K562 (cell line): ENCODE results near the gene CBFA2T2. TPM values are rescaled to one million over a fixed set of nuclear protein-coding genes. Genes with fewer than 3 reads are reported as not detected.
A peak's percentile ranks its signal among the peaks of the same experiment; 100 is the strongest.

Source experiments
- ATAC-seq: fragments of 200-7000 bp; cut with Tn5 transposase; 3 replicates; pipeline ENCODE4 v1.9.1; 2020; ENCODE audit warnings: moderate library complexity
- BruUV-seq: library from RNA; stranded (reverse); fragments of 400-500 nt; replicated peaks from 2 replicates; lab custom pipeline; 2021; lab: Mats Ljungman, UMichigan
- CTCF ChIA-PET: fragments of 300-600 bp; formaldehyde crosslinking; extraction: SDS; loops from one replicate; lab custom pipeline; 2021; ENCODE audit warnings: low intra/inter-chr PET ratio; lab: Yijun Ruan, JAX
- POLR2A ChIA-PET: fragments of 300-600, 350-650 bp; sonication (Branson Sonifier 250); formaldehyde crosslinking; extraction: SDS; loops from one replicate; lab custom pipeline; 2021; ENCODE audit warnings: antibody characterized with exemption, inconsistent platforms; lab: Yijun Ruan, JAX
- DNase-seq, 4 experiments: peaks; one replicate each; pipeline versions ENCODE4 v3.0.0 to v3.0.0-alpha.2; 2011 to 2018; ENCODE audit warnings: low spot score in 3 of 4, mixed read lengths in 3 of 4; ENCODE audit errors: extremely low read depth in 1 of 4
- FAIRE-seq: peaks from 2 replicates; lab custom pipeline; 2011; peaks lifted over from hg19 to GRCh38; lab: Jason Lieb, UNC
- H2AFZ ChIP-seq: 2 replicates; pipeline ENCODE4 v1.6.0; 2011; ENCODE audit warnings: low read depth, low read length, control low read depth, inconsistent platforms
- H3K27ac ChIP-seq: fragments of 200-600 bp; 3 replicates; pipeline ENCODE4 v1.8.0; 2011; ENCODE audit warnings: low read depth, mild to moderate bottlenecking, control low read depth, inconsistent platforms, low read length, moderate library complexity, mixed read lengths; ENCODE audit errors: extremely low read depth
- H3K27me3 ChIP-seq, 2 experiments: fragments of 300-600 bp in 1 of 2; 2 replicates in 1 of 2; 3 replicates in 1 of 2; pipeline versions ENCODE4 v1.6.0 to v1.8.0; 2011; ENCODE audit warnings: inconsistent platforms in 2 of 2, low read length in 2 of 2, mild to moderate bottlenecking in 1 of 2, mixed read lengths in 1 of 2, moderate library complexity in 1 of 2; ENCODE audit not compliant: control insufficient read depth in 2 of 2, insufficient read depth in 2 of 2
- H3K36me3 ChIP-seq: fragments of 300-600 bp; 3 replicates; pipeline ENCODE4 v1.8.0; 2011; ENCODE audit warnings: mild to moderate bottlenecking, low read length, inconsistent platforms; ENCODE audit not compliant: control insufficient read depth, insufficient read depth
- H3K4me1 ChIP-seq, 2 experiments: fragments of 200-600 bp in 1 of 2; replicated peaks in 1 of 2; 2 replicates in 1 of 2; 3 replicates in 1 of 2; pipeline versions ENCODE4 v1.5.1 to v1.8.0; 2011; ENCODE audit warnings: inconsistent platforms in 2 of 2, low read length in 2 of 2, mild to moderate bottlenecking in 1 of 2, mixed read lengths in 1 of 2, moderate library complexity in 1 of 2; ENCODE audit not compliant: control insufficient read depth in 2 of 2, insufficient read depth in 2 of 2
- H3K4me2 ChIP-seq: 2 replicates; pipeline ENCODE4 v1.6.1; 2011; ENCODE audit warnings: low read length, control low read depth, inconsistent platforms, mixed read lengths; ENCODE audit not compliant: insufficient read depth
- H3K4me3 ChIP-seq: fragments of 200-600 bp; sonication (generic), shearing (Covaris generic); 2 replicates; pipeline ENCODE4 v1.5.1; 2016; ENCODE audit warnings: control low read depth, inconsistent platforms
- H3K79me2 ChIP-seq: fragments of 200-600 bp; 3 replicates; pipeline ENCODE4 v1.8.0; 2011; ENCODE audit warnings: low read length, inconsistent platforms; ENCODE audit not compliant: control insufficient read depth, insufficient read depth
- H3K9ac ChIP-seq, 2 experiments: 2 replicates each; pipeline versions ENCODE4 v1.6.0 to v1.6.1; 2011; ENCODE audit warnings: low read depth in 2 of 2, low read length in 2 of 2, control low read depth in 1 of 2, inconsistent platforms in 1 of 2, mild to moderate bottlenecking in 1 of 2, mixed read lengths in 1 of 2; ENCODE audit not compliant: insufficient read depth in 1 of 2
- H3K9me1 ChIP-seq: one replicate; pipeline ENCODE4 v1.6.0; 2011; ENCODE audit warnings: inconsistent platforms, mild to moderate bottlenecking, low read length, moderate library complexity; ENCODE audit not compliant: control insufficient read depth, insufficient read depth
- H3K9me3 ChIP-seq: replicated peaks from 2 replicates; pipeline ENCODE4 v1.5.1; 2011; ENCODE audit warnings: low read depth, low read length, inconsistent platforms; ENCODE audit not compliant: control insufficient read depth, insufficient read depth
- H4K20me1 ChIP-seq: replicated peaks from 2 replicates; pipeline ENCODE4 v1.6.1; 2011; ENCODE audit warnings: low read length, inconsistent platforms, mixed read lengths; ENCODE audit not compliant: control insufficient read depth, insufficient read depth
- ATF1 ChIP-seq, 2 experiments: fragments of 450-650 bp in 1 of 2; IDR thresholded peaks; 2 replicates each; pipeline ENCODE4 v1.6.1; 2016; ENCODE audit warnings: missing compliant biosample characterization in 1 of 2, missing genetic modification characterization in 1 of 2
- CBX1 ChIP-seq: sonication (generic); IDR thresholded peaks from 2 replicates; pipeline ENCODE4 v1.6.1; 2016; ENCODE audit warnings: antibody characterized with exemption, low read depth, mild to moderate bottlenecking
- CBX2 ChIP-seq: fragments of 200-600 bp; sonication (generic); IDR thresholded peaks from one replicate; pipeline ENCODE4 v1.6.1; 2012; ENCODE audit warnings: mild to moderate bottlenecking, low read length, inconsistent platforms; ENCODE audit not compliant: insufficient read depth, poor library complexity, severe bottlenecking
- CBX3 ChIP-seq, 2 experiments: IDR thresholded peaks; 1 replicate in 1 of 2; 2 replicates in 1 of 2; pipeline ENCODE4 v1.6.1; 2012; ENCODE audit warnings: inconsistent platforms in 2 of 2, low read length in 2 of 2, borderline replicate concordance in 1 of 2, control low read depth in 1 of 2
- CCNT2 ChIP-seq: IDR thresholded peaks from 2 replicates; pipeline ENCODE4 v1.6.1; 2011; ENCODE audit warnings: borderline replicate concordance, low read depth, mild to moderate bottlenecking, moderate library complexity, mixed read lengths, low read length; ENCODE audit not compliant: insufficient read length; ENCODE audit errors: extremely low read depth
- CREB1 ChIP-seq, 2 experiments: sonication (generic) in 1 of 2; formaldehyde crosslinking in 1 of 2; IDR thresholded peaks; 2 replicates each; pipeline versions ENCODE4 v1.6.1 to v1.8.0; 2012 to 2022; ENCODE audit warnings: inconsistent platforms in 1 of 2, mild to moderate bottlenecking in 1 of 2, missing genetic modification reagents in 1 of 2, moderate library complexity in 1 of 2
- CTCFL ChIP-seq: IDR thresholded peaks from 2 replicates; pipeline ENCODE4 v1.6.1; 2011; ENCODE audit warnings: borderline replicate concordance, low read depth, mild to moderate bottlenecking, moderate library complexity, low read length; ENCODE audit not compliant: insufficient read depth, poor library complexity, severe bottlenecking
- HMG20A ChIP-seq: fragments of 450-650 bp; formaldehyde crosslinking; conservative IDR thresholded peaks from 2 replicates; pipeline ENCODE4 v1.4.0; 2020; ENCODE audit warnings: mild to moderate bottlenecking, mixed read lengths
- JUND ChIP-seq, 2 experiments: IDR thresholded peaks; 2 replicates in 1 of 2; 3 replicates in 1 of 2; pipeline ENCODE4 v1.6.1; 2011; ENCODE audit warnings: borderline replicate concordance in 2 of 2, low read depth in 2 of 2, low read length in 2 of 2, improper control_type of control experiment in 1 of 2, missing biosample characterization in 1 of 2, missing genetic modification characterization in 1 of 2, missing genetic modification reagents in 1 of 2
- KLF16 ChIP-seq: IDR thresholded peaks from 2 replicates; pipeline ENCODE4 v1.6.1; 2016; ENCODE audit warnings: antibody characterized with exemption
- MAZ ChIP-seq, 2 experiments: fragments of 450-650 bp in 1 of 2; sonication (generic) in 1 of 2; formaldehyde crosslinking; IDR thresholded peaks in 1 of 2; conservative IDR thresholded peaks in 1 of 2; 2 replicates each; pipeline versions ENCODE4 v1.4.0 to v1.5.0; 2020; ENCODE audit warnings: mild to moderate bottlenecking in 1 of 2, missing genetic modification reagents in 1 of 2
- NR3C1 ChIP-seq: sonication (generic); formaldehyde crosslinking; IDR thresholded peaks from 2 replicates; pipeline ENCODE4 v1.8.1; 2022; ENCODE audit warnings: missing genetic modification reagents
- OTX1 ChIP-seq: fragments of 450-650 bp; formaldehyde crosslinking; IDR thresholded peaks from 2 replicates; pipeline ENCODE4 v1.4.0; 2022; ENCODE audit warnings: mild to moderate bottlenecking
- SMAD3 ChIP-seq: fragments of 450-650 bp; formaldehyde crosslinking; conservative IDR thresholded peaks from 2 replicates; pipeline ENCODE4 v1.4.0; 2020; ENCODE audit warnings: mild to moderate bottlenecking
- TOE1 ChIP-seq, 2 experiments: fragments of 450-650 bp in 1 of 2; sonication (generic) in 1 of 2; formaldehyde crosslinking in 1 of 2; IDR thresholded peaks; 2 replicates each; pipeline versions ENCODE4 v1.7.1 to v1.8.0; 2016 to 2022; ENCODE audit warnings: borderline replicate concordance in 2 of 2, mild to moderate bottlenecking in 2 of 2, antibody characterized with exemption in 1 of 2, inconsistent platforms in 1 of 2, low read depth in 1 of 2, missing genetic modification reagents in 1 of 2, moderate library complexity in 1 of 2
- ZNF24 ChIP-seq: fragments of 450-650 bp; IDR thresholded peaks from 2 replicates; pipeline ENCODE4 v1.6.1; 2016
- ZNF253 ChIP-seq: fragments of 250-450 bp; sonication (Bioruptor Pico); conservative IDR thresholded peaks from 2 replicates; pipeline ENCODE4 v1.6.1; 2021; ENCODE audit warnings: mild to moderate bottlenecking
- WGBS: fragments of 100-300 bp; shearing (Covaris generic); methylation state at CpG from one replicate; pipeline ENCODE4 v1.1.6; 2016; ENCODE audit warnings: low coverage, mixed read lengths; ENCODE audit not compliant: insufficient coverage; ENCODE audit errors: missing lambda C conversion rate; 5-methylcytosine and 5-hydroxymethylcytosine counted together
- in situ Hi-C: fragments of 300-500 bp; cut with MboI; formaldehyde crosslinking; loops from 4 replicates; pipeline ENCODE4 v1.15.0; 2018; ENCODE audit warnings: inconsistent platforms, mixed read lengths
- intact Hi-C: fragments of 100-400 bp; cut with micrococcal nuclease; formaldehyde crosslinking; loops from 2 replicates; pipeline ENCODE4 v1.14.2; 2022
- polyA plus RNA-seq, 8 experiments: library from polyadenylated mRNA; depleted of rRNA in 4 of 8; stranded (reverse) in 5 of 8; unstranded in 3 of 8; fragments of >200 nt; fragmentation: Nextera tagmentation in 2 of 8; fragmentation: Illumina TruSeq in 1 of 8; extraction: Ambion mirVana in 2 of 8; extraction: Trizol in 1 of 8; gene quantifications; 2 replicates each; pipeline versions ENCODE4 v1.2.1 to v1.2.3, GENCODE V29; 2011 to 2014; ENCODE audit warnings: inconsistent platforms in 1 of 8, missing spikeins in 1 of 8
- total RNA-seq, 7 experiments: library from RNA; depleted of rRNA in 6 of 7; stranded (reverse); fragments of >200 nt in 6 of 7; fragmentation: Illumina TruSeq in 2 of 7; extraction: Trizol in 2 of 7; gene quantifications; 2 replicates each; pipeline versions ENCODE4 v1.2.1 to v1.2.3, GENCODE V29; 2011 to 2021; ENCODE audit warnings: low replicate concordance in 1 of 7

The CBFA2T2 gene
- total and polyA plus RNA-seq, 9 of the 15 experiments (the other 6 are each of a cell fraction or from before 2014, with no cell fraction given), result 0.27 to 9.6 (median 5.8) TPM

DNA sequence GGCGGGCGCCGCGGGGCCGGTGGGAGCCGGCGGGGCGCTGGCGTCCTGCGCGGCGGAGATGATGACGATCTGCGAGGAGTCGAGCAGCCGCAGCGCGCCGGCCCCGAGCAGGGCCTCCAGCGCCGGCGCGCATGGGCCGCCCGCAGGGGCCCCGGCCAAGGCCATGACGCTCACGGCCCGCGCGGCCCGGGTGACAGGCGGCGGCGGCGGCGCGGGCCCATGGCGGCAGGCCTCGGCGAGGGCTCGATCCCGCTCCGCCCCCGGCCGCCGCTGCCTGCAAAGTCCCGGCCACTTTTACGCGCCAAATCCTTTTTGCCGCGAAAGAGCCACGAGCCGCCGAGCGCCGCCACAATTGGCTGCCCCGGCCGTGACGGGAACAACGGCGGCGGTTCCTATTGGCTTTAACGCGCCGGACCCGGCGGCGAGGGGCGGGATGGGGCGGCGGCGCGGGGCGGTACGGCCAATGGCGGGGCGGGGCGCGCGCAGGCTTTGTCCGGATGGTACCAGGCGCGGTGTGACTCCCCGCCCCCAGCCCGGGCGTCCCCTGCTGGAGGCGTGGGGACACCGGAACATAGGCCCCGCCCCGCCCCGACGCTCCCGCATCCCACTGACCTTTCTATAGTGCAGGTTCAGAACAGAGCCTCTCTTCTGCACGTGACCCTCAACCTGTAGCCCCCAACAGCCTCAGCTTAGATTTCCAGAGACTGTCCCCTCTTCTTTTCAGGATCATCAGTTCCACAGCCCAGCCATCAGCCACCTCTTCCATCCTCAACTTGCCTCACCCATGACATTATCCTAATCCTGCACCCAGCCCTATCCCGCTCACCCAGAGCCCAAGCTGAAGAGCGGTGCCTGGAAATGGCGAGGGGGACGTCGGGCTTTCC, 196.4 kb downstream of the CBFA2T2 start, which contains the start of gene E2F1:
Gene E2F1 (minus strand): TSS at position 286 of the 884 bp plus-strand sequence. CDS start 121 bp downstream, at position 165.
- Histone ChIP-seq H3K9me3 (no peaks in the 10 kb centered on the region), H3K4me3 (peak within 1 kb of the TSS; percentile 65), H3K4me1 (peaks cover 40 to 63% of the 10 kb centered on the region in 2 experiments), H3K9ac (peak within 1 kb of the TSS; percentile 75 to 95), H3K4me2 (peak within 1 kb of the TSS; percentile 94), H3K36me3 (peaks cover 9% of the 10 kb centered on the region; the same call in 1 of the 3 replicates), H4K20me1 (peaks cover 18% of the 10 kb centered on the region; the same call in 1 of the 2 replicates), H3K27me3 (no peaks in the 10 kb centered on the region), H3K79me2 (peaks cover 35% of the 10 kb centered on the region), H2AFZ (peak within 1 kb of the TSS; percentile 59), H3K27ac (peak within 1 kb of the TSS; percentile 76), H3K9me1 (no peaks in the 10 kb centered on the region)
- ATAC-seq (peak; percentile 95), DNase-seq (peak; percentile 96 to 98 (median 96)), FAIRE-seq (peak; percentile 46)
- POLR2A ChIA-PET, result interaction anchor here (0.7 to 2.5 kb wide), 8 partner anchors 10 to 47 kb away, joined by 4 to 17 read pairs (median 6); partner anchors contain the start of genes ACTL10 and NECAB3
- in situ Hi-C loops (no loop called here), intact Hi-C loops (loop anchor here (5.0 kb wide), 2 partner anchors 46 to 126 kb away; partner anchors contain the start of genes CHMP4B and ZNF341)
- WGBS, result 2% methylated on average over 61 of the region's 101 CpGs
- no TSS peak for BruUV-seq
- CTCF ChIA-PET, result interaction anchor here (0.9 kb wide), 1 partner anchor 46 kb away, joined by 4 read pairs; the partner anchor contains the start of gene ZNF341
- TF ChIP-seq JUND (IDR thresholded peaks at IDR 0.05; ENCODE audit: borderline replicate concordance, low read depth, low read length), result peak; percentile 41; the same call in 1 of the 2 replicates
- no peak for TF ChIP-seq JUND (tag; IDR thresholded peaks at IDR 0.05; ENCODE audit: borderline replicate concordance, low read depth, low read length)
- TF ChIP-seq NR3C1 (CRISPR knock-in tag), result peak; percentile 67; the same call in 1 of the 2 replicates
- peak; percentile 79 for TF ChIP-seq CREB1 (IDR thresholded peaks at IDR 0.05)
- peak; percentile 80 for TF ChIP-seq CREB1 (CRISPR knock-in tag; IDR thresholded peaks at IDR 0.05)
- TF ChIP-seq CCNT2, result peak; percentile 63
- peak; percentile 36 to 82 for TF ChIP-seq MAZ (CRISPR knock-in tag; conservative IDR thresholded peaks at IDR 0.05 in 1 of 2, IDR thresholded peaks at IDR 0.05 in 1 of 2)
- peak; percentile 39; the same call in 1 of the 2 replicates for TF ChIP-seq TOE1 (IDR thresholded peaks at IDR 0.05; ENCODE audit: borderline replicate concordance)
- TF ChIP-seq TOE1 (CRISPR knock-in tag; IDR thresholded peaks at IDR 0.05; ENCODE audit: borderline replicate concordance, low read depth), result no peak
- peak; percentile 98 for TF ChIP-seq CTCFL
- no peak for TF ChIP-seq HMG20A (CRISPR knock-in tag)
- no peak for TF ChIP-seq OTX1 (CRISPR knock-in tag)
- TF ChIP-seq ATF1 (CRISPR knock-in tag; IDR thresholded peaks at IDR 0.05), result no peak
- peak; percentile 87 for TF ChIP-seq ATF1 (tag; IDR thresholded peaks at IDR 0.05)
- peak; percentile 53; the same call in 1 of the 2 replicates for TF ChIP-seq KLF16
- no peak for TF ChIP-seq SMAD3 (CRISPR knock-in tag)
- TF ChIP-seq ZNF253 (CRISPR knock-in tag), result no peak
- no peak for TF ChIP-seq CBX3 (IDR thresholded peaks at IDR 0.05; ENCODE audit: borderline replicate concordance in 1 of 2, low read length in 2 of 2)
- 0 out of 2 replicates have a peak, but pooled peaks have one; percentile 10 for TF ChIP-seq CBX1
- no peak for TF ChIP-seq CBX2
- peak; percentile 69 for TF ChIP-seq ZNF24
